NCI-H2196 treated with DMSO at 0.1 percent for 48 hours (cell line): Measurements from ENCODE around the gene GPR39.

Experiments
- DNase-seq: peaks from one replicate; lab custom pipeline; 2025; ENCODE audit not compliant: unreplicated experiment; lab: John Stamatoyannopoulos, UW

The GPR39 gene

DNA sequence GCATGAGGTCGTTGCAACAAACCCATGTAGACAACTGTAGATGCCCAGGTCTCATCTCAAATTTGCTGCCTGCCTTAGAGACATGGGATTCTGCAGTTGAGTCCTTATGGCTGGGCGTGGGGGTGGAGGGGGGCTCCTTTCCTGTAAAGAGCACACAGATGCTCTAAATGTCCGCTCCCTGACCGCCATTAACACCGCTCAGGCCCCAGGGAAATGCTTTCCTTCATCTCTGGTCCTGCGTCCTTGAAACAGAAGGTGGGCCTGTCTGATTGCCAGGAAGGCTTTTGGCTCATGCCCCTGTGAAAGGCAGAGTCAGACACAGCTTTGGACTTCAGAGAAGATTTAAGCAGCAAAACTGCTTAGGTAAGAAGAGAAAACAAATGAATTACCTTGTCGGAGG lies 25.7 kb downstream of the GPR39 start:
- DNase-seq = no peak

- DNase-seq = no peak
These were observed 26.5 kb downstream of the GPR39 start for GRCh38 chr2:132443106-132443505.

- no peak for DNase-seq
These were observed 29.8 kb downstream of the GPR39 start for GRCh38 chr2:132446444-132446843.

- DNase-seq = no peak
These were observed 31.7 kb downstream of the GPR39 start for GRCh38 chr2:132448331-132448730.

- no peak for DNase-seq
These were observed 32.2 kb downstream of the GPR39 start for GRCh38 chr2:132448771-132449170.

- DNase-seq = no peak
These were observed 33.3 kb downstream of the GPR39 start for GRCh38 chr2:132449868-132450267.

GRCh38 chr2:132460781-132461180 lies 44.2 kb downstream of the GPR39 start:
- DNase-seq = no peak

GRCh38 chr2:132462236-132462635 lies 45.6 kb downstream of the GPR39 start:
- no peak for DNase-seq

GRCh38 chr2:132463719-132464118 lies 47.1 kb downstream of the GPR39 start:
- DNase-seq = no peak

DNA sequence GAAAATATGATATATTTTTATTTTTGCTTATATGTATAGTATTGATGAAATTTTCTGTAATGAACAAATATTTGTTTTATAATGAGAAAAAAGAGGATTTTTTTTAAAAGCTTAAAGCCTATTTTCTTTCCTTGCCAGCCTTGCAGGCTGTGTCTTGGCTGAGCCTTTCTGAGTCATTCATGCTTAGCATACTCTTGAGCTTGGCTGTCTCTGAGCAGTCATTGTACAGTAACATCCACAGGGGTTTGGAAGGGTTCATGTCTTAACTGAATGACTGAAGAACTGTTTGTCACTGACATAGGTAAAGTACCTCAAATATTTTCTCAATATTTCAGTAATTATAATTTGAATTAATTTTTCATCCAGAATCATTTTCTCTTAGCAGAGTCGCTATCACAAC lies 49.3 kb downstream of the GPR39 start:
- no peak for DNase-seq

DNA sequence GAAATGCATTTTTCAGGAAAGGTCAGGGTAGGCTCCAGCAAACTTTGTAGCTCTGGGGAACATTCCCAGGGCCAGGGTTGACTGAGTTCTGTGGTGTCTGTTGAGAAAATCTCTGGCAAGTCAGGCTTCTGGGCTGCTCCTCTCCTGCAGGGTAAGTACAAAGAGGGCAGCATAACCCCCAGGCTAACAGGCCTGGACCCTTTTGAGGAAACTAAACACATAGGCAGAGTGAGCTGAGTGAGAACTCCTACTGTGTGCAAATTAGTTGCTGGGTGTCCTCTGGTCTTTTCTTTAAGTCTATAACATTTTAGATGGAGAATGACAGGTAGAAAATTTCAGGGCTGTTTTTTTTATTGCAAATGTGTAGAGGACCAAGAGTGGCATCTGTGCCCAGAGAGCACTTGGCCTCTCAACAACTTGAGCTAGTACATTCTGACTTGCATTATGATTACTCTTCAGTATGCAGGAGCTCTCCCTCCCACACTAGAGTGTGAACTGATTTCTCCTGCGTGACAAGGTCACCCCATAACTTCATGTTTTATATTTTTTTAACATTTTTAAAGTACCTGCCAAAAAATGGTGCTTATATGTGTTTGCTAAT lies 49.9 kb downstream of the GPR39 start:
- DNase-seq = no peak

DNA sequence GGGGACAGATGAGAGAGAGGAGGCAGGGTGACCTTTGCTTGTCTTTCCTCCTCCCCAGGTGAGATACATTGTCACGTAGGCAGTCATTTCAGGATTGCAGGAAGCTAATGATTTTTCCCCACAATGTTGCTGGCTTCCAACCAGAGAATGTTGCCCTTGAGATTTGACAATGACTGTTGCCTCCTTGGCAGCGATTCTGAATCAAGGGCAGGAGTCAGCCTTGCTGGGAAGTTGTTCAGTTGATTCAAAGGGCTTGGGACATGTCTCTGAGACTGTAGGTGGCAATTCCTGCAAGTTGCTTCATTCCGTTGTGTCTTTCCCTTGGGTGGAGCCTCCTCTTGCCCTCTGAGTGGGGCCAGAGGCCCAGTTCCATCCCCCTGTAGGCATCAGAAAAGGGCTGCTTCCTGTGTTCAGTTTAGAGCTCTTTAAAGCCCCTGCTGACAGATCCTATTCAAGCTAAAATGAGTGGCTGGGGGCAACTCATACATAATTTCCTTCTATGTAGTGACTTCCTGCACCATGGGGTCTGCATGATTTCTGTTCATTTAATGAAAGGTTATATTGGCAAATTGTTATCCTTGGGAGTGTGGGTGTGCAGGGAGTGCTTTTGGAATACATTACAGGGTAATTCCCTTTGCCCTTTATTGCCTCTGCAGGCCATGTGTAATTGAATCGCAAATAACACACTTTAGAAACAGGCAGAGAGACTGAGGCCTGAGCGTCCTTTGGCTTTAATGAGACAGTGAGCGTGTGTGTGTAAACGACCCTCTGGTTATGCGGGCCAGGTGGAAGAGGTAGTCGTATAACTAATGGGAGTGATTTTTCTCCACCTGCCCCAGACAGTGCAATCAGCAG lies 52.4 kb downstream of the GPR39 start:
- no peak for DNase-seq

DNA sequence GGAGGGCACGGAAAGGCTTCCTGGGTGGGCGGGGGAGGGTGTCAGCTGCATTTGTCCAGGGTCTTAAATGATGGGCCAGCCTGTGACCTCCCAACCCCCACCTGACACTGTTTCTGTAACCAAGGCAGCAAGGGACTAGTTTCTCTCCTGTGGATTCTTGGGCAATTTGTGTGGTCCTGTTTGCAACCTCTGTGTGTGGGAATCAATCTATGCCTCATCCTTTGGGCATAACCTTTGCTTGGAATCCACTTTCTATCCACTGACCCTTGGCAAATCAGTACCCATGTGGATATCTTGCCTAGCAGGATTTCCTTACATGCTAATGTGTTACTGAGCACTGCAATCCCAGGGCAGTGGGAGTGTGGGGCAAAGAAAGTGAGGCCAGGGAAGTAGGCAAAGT lies 54.1 kb downstream of the GPR39 start:
- DNase-seq = no peak

- DNase-seq = no peak
These were observed 56.7 kb downstream of the GPR39 start for GRCh38 chr2:132473174-132473883.

GRCh38 chr2:132475615-132476014 lies 59.0 kb downstream of the GPR39 start:
- DNase-seq = no peak

DNA sequence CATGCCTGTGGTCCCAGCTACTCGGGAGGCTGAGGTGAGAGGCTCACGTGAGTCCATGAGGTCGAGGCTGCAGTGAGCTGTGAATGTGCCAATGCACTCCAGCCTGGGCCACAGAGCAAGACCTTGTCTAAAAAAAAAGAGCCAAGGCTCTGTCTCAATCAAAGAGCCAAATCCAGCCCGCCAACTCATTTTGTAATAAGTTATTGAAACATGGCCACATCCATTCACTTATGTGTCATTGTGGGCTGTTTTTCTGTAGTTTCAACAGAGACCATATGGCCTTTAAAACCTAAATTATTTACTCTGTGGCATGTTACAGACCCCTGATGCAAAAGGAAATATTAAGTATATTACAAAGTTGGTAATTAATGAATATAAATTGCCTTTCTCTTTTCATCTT lies 60.8 kb downstream of the GPR39 start:
- no peak for DNase-seq

DNA sequence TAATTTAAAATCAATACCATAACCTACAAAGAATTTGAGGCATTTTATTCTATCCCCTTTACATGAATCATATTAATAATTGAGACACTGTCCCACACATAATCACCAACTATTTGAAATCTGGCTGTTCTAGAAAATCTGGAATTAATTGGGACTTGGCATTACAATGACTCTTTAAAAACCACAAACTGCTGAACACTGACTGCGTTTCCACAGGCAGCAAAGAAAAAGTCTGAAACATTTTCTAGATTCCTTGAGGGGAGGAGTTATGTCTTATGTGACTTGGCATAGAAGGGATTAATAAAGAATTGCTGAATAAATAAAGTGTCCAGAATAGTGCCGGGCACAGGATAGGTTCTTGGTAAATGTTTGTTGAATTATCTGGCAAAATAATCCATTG lies 61.4 kb downstream of the GPR39 start:
- DNase-seq = no peak

DNA sequence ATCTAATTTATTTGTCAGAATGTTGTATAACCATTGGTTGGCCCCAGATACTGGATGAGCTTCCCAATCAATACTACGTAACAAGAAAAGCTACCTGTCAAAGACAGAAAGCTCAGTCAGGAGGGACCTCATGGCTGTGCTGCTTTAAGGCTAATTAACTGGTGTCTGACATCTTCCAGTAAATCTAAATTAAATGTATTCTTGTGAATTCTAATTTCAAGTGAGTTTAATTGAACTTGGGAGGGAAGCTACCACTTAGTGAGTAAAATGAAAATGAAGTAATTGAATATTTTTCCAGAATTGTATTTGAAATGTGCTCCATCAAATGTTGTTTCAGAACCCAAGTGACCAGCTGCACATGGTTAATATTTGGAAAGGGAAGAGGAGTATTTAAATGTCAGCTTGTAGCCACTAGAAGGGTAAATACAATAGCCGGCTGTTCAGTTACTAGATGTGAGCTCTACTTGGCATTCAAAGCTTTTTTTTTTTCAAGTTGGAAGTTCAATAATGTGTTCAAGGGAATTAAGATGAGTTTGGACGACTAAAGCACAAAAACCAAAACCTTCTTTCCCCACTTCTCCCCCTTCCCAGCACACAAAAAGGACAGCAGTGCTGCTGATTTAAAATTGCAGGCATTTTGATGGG lies 62.0 kb downstream of the GPR39 start:
- DNase-seq = no peak

DNA sequence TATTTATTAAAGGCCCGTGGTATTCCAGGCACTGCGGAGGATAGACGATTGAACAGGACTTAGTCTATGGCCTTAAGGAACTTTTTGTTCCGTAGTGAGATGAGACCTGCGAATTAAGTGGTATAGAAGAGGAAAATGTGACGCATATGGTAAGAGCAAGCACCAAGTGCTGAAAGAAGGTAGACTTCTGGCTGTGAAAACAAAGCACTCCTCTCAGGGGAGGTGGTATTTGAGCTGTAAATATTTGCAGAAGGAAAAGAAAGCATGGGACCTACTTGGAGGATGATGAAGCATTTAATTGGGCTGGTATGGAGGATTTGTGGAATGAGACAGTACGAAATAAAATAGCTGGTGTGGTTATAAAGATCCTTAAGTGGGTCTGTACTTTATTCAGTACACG lies 62.5 kb downstream of the GPR39 start:
- DNase-seq = no peak

GRCh38 chr2:132482821-132483220 lies 66.2 kb downstream of the GPR39 start:
- DNase-seq = no peak

GRCh38 chr2:132484144-132484543 lies 67.5 kb downstream of the GPR39 start:
- DNase-seq = no peak

DNA sequence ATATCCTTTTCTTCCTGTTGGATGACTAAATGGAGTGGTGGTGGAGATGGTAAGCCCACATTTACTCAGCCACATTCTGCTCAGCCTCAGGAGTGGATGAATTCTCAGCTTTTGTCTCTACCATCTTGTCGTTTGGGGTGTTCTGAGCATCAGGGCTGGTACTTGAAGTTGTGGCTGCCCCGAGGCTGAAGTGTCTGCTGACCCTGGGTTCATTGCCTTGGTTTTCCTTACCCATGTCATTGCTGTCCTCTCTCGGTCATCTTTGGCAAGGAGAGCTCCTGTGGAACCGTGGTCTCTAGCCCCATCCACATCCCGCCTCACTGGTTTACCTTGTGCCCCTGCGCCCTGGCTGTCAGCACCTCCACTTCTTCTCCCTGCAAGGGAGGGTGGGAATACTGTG lies 71.9 kb downstream of the GPR39 start:
- no peak for DNase-seq
